Activated CD8-positive, alpha-beta memory T cell treated with anti-CD3 and anti-CD28 coated beads for 24 hours (primary cell): ENCODE measurements around the gene PRKD1.

ENCODE experiments used
- DNase-seq: peaks from one replicate; pipeline ENCODE4 v3.0.0-alpha.2; 2020

Gene PRKD1

DNA sequence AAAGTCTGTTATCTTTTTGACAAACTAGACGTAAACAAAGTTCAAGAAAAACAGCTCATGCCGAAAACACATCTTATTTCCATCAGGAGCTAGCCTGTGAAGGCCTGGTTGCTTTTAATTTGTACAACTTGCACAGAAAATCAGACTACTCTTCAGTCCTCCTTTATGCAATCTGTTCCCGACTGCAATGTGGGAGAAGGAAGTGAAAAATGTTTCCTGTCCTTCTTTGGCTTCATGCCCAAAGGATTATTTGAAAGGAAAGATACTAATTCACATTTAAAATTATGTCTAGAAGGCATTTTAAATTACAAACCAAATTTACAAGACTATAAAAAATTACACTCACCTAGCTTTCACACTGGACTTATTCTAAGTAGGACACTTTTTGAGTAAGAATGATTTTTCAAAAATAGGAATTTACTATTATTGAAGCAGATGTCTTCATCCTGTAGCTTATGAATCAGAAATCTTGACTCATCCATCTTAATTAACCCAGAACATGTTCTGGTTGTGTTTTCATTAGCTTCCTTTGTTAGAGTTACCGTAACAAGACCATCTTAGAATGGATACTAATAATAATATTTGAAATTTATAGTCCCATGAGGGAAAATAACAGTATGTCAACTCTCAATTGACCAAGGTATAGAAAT, 272.6 kb downstream of the PRKD1 start:
- DNase-seq, result no peak

- no peak for DNase-seq
These were observed 274.3 kb downstream of the PRKD1 start for GRCh38 chr14:29653303-29653702.

GRCh38 chr14:29652571-29652970, 275.1 kb downstream of the PRKD1 start:
- no peak for DNase-seq

DNA sequence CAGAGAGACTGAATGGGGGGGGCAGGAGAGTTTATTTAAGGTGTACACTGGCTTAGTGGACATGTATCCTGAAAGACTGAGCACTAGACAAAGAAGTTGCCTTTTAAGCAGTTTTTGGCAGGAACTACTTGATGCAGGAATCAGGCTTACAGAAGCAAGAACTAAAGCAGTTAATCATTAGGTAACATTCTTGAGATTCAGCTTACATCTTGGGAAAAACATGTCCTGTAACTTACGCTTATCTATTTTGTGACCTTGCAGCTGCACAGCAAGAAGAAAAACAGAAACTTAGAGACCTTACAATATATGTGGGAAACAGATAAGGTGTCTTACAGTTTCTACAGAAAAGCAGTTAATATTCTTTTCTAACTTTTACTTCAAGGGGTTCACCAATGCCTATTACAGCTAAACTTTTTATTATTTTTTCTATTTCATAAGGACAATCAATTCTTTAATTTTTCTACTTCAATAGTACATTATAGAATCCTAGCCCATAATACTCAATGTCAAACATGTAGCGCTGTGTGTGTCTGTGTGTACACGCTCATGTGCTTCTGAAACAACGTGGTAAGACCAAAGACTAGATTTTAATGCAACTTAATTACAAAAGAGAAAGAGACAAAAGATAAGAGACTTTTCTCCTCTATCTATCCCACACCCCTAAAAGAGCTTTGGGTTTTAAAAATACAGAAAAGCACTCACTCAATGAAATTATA, 276.9 kb downstream of the PRKD1 start:
- DNase-seq, result no peak

GRCh38 chr14:29649170-29649569, 278.5 kb downstream of the PRKD1 start:
- no peak for DNase-seq

DNA sequence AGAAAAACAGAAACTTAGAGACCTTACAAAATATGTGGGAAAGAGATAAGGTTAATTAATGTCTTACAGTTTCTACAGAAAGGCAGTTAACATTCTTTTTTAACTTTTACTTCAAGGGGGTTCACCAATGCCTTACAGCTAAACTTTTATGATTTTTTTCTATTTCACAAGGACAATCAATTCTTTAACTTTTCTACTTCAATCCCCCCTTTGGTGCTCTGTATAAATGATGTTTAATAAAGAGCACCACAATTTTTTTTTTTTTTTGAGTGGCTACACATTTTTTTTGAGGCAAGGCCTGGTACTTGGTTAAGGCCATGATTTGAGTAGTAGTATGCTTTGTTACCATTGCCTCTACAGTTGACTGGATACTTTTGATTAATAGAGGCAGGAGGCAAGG, 279.6 kb downstream of the PRKD1 start:
- no peak for DNase-seq

- no peak for DNase-seq
These were observed 282.5 kb downstream of the PRKD1 start for GRCh38 chr14:29645117-29645516.

- DNase-seq, result no peak
These were observed 284.0 kb downstream of the PRKD1 start for GRCh38 chr14:29643433-29644211.

- no peak for DNase-seq
These were observed 290.2 kb downstream of the PRKD1 start for GRCh38 chr14:29637411-29637810.

- no peak for DNase-seq
These were observed 290.8 kb downstream of the PRKD1 start for GRCh38 chr14:29636870-29637269.

DNA sequence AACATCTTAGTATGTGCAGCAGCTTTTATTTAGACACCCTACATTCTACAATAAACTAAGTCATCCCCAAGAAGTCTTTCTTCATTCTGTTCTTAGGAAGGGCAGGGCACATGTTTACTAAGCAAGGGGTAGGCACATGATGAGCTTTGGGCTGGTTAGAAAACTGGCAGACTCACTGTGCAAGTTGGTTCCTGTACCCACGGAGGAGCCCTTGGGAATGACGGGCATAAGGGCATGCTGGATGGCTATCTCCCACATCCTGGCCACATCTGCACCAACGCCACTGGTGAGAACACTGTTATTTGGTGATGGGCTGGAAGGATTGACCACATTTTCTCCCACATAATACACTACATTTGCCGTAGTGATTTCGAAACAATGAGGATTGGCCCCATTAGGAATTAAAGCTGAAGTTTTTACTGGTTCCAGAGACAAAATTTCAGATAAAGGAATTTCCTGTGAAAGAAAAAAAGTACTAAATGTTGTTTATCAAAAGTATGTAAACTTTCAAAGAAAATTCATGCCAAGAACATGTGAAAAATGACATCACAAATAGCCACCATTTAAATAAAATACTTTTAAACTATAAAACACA, 297.0 kb downstream of the PRKD1 start:
- no peak for DNase-seq

DNA sequence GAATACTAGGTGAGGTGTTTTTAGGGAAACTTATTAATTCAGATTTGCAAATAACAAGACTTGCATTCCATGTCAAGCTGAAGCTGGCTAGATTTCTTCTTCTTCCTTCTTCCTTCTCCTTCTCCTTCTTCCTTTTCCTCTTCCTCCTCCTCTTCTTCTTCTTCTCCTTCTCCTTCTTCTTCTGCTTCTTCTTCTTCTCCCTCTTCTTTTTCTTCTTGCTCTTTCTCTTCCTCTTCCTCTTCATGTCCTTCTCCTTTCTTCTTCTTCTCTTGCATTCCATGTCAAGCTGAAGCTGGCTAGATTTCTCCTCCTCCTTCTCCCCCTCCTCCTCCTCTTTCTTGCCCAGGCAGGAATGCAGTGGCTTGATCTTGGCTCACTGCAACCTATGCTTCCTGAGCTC, 297.8 kb downstream of the PRKD1 start:
- DNase-seq, result no peak

- DNase-seq, result no peak
These were observed 300.5 kb downstream of the PRKD1 start for GRCh38 chr14:29627137-29627536.

DNA sequence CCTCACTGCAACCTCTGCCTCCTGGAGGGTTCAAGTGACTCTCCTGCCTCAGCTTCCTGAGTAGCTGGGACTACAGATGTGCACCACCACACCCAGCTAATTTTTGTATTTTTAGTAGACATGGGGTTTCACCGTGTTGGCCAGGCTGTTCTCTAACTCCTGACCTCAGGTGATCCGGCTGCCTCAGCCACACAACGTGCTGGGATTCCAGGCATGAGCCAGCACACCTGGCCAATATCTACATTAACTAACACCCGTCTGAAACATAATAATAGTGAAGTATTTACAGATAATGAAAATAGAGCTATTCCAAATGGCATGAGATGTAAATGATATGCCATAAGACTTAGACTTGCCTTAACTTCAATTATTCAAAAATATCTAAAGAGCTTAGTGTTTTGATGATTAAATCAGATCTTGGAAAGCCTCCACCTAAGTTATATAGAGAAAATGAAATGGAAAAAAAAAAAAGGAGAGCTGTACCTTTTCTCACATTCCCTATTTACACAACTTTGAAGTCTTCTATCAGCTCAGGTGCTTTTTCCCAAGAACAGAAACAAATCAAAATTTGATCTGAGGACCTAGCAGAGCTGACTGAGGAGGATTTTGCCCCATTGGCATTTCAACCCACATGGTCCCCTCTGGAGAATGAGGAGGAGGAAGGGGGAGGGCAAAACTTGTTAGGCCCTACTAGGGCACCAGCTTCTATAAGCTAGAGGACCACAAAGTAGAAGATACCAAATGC, 309.2 kb downstream of the PRKD1 start:
- DNase-seq, result no peak

DNA sequence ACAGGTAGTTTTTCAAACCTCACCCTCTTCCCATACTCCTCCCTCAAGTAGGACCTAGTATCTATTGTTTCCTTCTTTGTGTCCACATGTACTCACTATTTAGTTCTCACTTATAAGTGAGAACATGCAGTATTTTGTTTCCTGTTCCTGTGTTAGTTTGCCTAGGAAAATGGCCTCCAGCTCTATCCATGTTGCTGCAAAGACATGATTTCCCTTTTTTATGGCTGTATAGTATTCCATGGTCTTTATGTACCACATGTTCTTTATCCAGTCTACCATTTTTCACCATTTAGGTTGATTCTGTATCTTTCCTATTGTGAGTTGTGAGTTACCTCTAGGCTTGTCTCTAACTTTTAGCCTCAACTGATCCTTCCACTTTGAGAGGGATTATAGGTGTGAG, 310.7 kb downstream of the PRKD1 start:
- DNase-seq, result no peak

DNA sequence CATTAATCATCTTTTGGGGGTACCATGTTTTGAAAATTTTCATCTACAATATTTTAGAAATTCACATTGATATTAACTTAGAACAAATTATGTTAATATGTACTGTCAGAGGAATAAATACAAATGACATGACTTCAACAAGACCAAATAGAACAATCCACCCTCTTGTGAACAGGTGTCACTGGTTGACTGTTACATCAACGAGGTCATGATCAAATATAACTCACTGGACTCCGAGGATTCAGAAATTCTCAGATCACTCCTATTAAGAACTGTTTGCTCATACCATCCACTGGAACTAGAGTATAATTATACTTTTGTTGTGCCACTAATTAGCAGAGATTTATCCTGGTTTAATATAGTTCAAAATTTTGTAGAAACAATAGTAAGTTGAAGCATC, 318.8 kb downstream of the PRKD1 start:
- DNase-seq, result no peak

DNA sequence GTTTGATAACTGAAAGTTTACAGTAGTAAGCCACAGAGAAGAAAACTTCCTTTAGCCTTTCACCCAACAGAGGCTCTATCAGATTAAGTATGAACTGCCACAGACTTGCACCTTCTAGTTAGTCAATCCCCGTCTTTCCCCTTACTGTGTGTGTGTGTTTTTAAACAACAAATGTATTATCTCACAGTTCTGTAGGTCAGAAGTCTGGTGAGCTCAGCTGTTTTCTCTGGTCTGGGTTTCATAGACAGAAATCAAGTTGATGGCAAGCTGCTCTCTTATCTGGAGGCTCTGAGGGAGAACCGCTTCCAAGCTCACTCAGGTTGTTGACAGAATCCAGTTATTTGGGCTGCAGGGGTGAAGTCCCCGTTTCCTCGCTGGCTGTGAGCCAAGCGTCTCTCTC, 320.5 kb downstream of the PRKD1 start:
- no peak for DNase-seq

- no peak for DNase-seq
These were observed 324.0 kb downstream of the PRKD1 start for GRCh38 chr14:29603696-29604095.

- DNase-seq, result no peak
These were observed 326.0 kb downstream of the PRKD1 start for GRCh38 chr14:29601616-29602015.

DNA sequence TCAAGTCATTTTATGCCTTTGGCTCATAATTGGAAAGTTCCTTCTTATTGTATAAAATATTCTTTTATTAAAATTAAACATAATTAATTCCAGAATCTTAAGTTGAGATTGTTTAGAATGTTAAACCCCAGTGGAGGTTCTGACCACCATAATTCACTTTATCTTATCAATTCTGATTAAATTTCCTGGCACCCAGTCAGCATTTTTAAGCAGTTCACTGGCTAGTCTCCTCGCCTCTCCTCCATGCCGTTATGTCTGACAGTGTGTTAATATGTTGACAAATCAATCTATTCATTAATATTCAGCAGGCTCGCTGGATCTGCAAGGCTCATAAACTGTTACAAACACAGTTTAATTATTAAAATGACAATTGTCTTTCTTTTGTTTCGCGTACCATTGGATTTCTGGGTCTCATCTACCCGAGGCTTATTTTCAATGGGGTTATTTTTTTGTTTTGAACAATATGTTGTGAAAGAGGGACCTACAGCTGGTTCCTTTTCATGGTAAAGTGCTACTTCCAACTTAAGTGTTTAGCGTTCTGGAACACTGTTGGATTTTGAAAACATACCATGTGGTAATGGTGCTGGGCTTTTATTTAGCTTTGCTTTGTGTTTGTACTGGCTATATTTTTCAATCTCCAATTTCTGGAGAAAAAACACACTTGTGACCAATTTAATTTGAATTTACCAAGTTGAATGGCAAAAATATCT, 339.7 kb downstream of the PRKD1 start:
- no peak for DNase-seq

DNA sequence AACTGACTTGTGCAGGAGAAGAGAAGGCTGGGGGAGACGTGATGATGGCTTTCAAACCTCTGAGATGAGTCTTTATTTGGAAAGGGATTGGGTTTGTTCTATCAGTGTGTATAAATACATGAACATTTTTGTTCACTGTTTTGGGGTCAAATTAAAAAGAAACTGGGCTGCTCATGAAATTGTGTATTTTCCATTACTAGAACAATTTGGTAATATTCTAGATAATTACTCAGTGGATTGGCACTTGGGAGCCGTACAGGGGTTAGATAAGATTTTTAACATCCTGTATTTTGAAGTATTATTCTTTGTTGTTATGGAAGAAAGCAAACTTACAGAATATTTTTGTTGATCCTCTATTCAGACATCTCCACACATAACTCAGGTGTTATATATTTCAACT, 340.6 kb downstream of the PRKD1 start:
- DNase-seq, result no peak

DNA sequence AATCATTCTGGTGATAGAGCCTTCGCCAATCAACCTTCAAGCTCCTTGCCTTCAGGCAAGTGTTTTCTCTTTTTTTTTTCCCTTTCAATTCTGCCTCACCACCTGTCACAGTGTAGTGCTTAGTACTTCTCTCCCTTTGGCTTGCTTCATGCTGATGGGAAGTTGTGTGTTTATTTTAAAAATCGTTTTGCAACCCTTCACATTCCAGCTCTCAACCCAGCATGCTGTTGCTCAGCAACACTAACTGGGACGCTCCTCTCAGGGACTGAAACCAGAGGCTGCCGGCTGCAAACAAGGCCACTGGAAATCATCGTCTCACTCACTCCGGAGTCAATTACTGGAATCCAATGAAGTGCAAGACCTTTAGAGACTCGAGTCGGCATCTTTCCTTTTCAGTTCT, 342.7 kb downstream of the PRKD1 start:
- no peak for DNase-seq
